ENCODE data around the gene COL16A1. TPM values are rescaled to one million over a fixed set of nuclear protein-coding genes. Genes with fewer than 3 reads are reported as not detected.

COL16A1 gene
- total RNA-seq, 1 donor from 2014 or later = 5.8 TPM

DNA sequence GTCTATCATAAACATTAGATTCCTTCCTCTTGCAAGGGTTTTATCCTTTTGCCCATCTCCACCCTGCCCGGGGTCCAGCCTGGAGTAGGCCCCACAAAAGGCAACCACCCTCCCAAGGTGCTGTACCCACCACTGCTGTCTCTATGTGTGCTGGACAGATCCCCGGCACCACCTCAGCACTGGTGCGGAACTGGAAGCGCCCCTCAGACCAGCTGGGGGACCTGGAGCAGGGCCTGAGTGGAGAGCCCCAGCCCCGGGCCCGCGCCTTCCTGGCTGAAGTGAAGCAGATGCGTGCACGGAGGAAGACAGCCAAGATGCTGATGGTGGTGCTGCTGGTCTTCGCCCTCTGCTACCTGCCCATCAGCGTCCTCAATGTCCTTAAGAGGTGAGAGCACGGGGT lies 80.5 kb downstream of the COL16A1 start:
- DNase-seq = no peak

- no peak for DNase-seq
Observed at GRCh38 chr1:31621847-31622730, 81.7 kb downstream of the COL16A1 start.

GRCh38 chr1:31621498-31621820 lies 82.4 kb downstream of the COL16A1 start:
- no peak for DNase-seq

DNA sequence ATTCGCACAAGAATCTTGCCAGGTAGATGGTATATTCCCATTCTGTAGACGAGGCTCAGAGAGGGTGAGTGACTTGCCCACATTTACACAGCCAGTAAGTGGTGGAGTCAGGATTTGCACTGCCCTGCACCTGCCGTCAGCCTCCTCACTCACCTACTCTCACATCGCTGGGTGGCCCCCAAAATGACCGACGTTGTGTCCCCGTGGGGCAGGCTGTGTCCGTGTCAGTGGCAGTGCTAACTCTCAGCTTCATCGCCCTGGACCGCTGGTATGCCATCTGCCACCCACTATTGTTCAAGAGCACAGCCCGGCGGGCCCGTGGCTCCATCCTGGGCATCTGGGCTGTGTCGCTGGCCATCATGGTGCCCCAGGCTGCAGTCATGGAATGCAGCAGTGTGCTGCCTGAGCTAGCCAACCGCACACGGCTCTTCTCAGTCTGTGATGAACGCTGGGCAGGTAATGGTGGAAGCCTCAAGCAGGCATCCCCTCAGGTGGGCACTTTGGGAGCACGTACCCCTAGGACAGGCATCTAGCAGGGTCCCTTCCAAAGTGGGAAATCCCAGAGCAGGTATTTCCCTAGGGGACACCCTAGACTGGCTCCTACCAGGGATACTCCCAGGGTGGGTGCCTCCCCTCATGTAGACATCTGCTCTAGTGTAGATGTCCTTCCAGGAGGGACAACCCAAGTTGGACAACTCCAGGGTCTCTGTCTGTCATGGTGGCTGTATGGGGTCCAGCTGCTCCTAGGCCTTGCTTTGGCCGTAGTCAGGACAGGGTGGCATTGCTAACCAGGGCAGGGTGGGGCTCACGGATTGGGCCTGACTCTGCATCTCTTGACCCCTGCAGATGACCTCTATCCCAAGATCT lies 83.0 kb downstream of the COL16A1 start:
- DNase-seq = no peak

- DNase-seq = no peak
Observed at GRCh38 chr1:31618916-31619846, 84.6 kb downstream of the COL16A1 start.

DNA sequence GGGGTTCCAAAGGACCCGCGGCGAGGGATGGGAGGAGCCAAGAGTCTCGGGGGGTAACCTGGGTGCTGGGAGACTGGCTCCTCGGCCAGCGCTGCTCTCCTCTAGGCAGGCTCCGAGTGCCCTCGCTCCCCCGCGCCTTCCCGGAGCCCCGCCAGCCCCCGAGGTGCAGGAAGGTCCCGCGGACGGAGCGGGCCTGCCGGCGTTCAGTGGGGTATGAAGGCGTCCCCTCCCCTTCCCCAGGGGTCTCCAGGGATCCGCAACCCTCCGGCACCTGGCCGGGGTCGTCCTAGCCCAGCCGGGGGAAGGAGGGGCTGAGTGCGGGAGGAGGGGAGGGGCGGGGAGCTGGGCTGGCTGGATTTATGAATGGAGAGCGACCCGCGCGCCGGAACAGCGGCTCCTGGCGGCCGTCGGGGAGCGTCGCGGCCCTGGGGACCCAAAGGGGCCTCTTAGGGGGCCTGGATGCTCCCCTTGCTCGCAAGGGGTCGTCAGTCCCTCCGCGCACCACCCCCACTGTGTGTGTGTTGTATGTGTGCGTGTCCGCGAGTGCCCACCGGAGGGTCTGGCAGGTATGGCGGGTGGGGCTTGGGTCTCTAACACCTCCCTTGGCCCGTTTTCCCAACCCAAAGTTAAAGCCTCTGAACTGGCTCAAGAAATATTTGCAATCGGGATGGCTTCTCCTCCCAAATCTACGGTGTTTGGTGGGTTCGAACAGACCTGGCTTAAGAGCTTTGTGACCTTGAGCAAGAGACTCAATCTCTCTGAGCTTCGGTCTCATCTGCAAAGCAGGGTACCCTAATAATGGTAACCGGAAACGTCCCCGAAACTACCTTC lies 85.7 kb downstream of the COL16A1 start:
- no peak for DNase-seq

DNA sequence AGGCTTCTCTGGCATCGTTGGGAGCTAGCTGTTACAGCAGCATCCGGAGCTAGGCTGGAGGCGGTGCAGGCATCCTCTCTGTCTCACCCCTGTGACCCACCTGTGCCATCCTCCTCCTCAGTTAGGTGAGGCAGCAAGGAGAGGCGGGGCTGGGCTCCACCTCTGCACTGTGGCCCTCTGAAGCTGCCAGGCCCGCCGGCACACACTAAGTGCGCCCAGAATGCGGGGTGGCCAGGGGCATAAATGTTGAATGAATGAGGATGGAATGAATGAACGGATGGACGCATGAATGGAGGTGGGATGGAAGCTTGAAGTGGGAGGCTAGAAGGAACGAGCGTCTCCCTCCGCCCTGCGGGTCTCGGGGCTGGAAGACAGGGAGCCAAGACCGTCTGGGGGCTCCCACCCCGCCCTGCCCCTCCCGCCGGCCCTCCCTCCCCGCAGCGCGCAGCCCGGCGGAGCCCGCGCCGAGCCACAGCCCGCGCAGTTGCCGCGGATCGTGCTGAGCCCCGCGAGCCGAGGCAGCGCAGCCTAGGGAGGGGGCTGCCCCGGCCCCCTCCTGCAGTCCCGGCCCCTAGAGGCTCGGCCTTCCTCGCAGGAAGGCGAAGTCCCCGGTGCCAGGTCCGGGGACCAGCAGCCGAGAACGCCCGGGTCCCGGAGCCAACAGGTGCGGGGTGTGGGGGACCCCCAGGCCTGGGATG lies 86.5 kb downstream of the COL16A1 start, which contains the start of gene HCRTR1:
Gene HCRTR1 (plus strand): TSS at position 472 of the 698 bp plus-strand sequence. CDS start 1,504 bp downstream, outside the sequence.
- DNase-seq = no peak

DNA sequence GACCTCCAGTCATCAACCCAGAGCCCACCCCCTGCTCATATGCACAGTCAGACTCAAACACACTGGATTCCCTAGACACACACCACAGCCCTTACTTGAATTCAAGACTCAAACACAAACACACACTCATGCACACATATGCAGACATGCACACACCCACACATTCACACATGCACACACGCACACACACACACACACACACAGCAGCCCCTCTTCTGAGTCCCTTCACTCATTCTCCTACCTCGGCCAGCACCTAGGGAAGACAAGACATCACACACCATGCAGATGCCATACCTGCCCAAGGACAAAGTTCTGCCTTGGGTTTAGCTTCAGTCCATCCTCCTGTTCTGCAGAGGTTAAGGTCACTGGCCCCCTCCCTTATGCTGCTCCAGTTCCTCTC lies 87.9 kb downstream of the COL16A1 start:
- no peak for DNase-seq

- DNase-seq = no peak
Observed at GRCh38 chr1:31615414-31615813, 88.4 kb downstream of the COL16A1 start.

DNA sequence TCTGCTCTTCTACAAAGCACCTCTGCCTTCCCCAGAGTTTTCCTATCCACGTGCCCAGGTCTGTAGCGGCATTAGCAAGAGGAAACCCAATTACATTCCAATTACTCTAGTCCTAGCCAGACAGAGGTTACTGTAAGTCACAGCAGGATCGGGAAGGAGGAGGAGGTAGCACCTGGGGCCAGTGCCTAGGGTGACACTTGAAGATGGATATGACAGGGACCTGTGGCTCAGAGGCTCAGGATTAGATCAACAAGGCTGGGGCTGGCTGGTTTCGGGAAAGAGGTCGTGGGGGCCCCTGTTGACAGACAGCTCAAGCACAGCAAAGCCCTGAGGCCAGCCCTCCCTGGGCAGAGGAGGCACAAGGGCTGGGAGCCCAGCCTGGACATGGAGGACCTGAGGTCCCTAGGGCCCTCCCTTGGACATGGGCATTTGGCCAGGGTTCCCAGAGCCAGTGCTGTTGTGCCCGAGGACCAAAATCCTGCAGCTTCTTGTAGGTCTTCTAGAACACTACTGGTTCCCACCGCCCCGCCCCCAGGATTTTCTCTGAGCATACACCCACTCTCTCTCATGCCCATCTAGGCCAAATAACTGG lies 89.3 kb downstream of the COL16A1 start:
- no peak for DNase-seq

GRCh38 chr1:31609514-31610118 lies 94.2 kb downstream of the COL16A1 start:
- no peak for DNase-seq

DNA sequence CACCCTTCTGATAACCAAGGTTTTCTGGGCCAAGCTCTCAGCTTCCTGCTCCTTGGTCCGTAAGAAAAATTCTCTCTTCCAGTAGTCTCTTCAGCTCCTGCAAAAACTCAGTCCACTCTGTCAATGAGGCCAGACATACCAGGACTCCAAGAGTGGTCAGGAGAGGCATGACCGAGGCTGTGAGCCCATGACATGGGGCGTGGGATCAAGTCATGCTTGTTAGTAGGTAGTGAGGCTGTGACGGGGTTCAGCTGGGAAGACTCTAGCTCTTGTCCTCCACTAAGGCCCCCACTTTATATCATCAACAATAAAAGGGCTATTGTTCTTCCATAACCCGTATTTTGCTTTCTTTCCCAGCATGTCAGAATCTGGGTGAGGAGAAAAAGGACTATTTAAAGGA lies 96.5 kb downstream of the COL16A1 start:
- DNase-seq = no peak

DNA sequence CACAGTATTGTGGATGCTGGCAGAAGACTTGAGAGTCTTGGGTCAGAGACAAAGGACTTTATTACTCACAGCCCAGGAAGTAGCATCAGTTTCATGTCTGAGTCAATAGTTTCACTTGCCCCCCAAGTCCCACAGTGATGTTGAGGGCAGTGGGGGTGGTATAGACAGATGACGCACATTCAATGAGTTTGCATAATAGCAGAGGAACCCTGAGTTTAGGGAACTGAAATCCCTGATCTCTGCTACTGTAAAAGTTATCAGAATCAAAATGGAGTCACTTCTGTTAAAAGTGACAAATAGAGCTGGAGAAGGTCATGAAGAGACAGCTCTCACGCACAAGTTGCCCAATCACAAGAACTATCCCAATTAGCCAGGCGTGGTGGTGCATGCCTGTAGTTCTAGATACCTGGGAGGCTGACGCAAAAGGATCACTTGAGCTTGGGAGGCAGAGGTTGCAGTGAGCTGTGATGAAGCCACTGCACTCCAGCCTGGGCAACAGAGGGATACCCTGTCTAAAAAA lies 97.8 kb downstream of the COL16A1 start:
- no peak for DNase-seq

Other genes with a start within 250 kb of the COL16A1 start
- gene TINAGL1, start 127.5 kb downstream of the COL16A1 start, total RNA-seq = 2.8 TPM
- gene HCRTR1, start 86.3 kb downstream of the COL16A1 start, total RNA-seq = 1.1 TPM
- 53.5 TPM for gene PEF1, start 59.1 kb downstream of the COL16A1 start, total RNA-seq
- gene ADGRB2, start 60.3 kb upstream of the COL16A1 start, total RNA-seq = 75.0 TPM
- not detected for gene SPOCD1, start 112.0 kb upstream of the COL16A1 start, total RNA-seq
- gene PTP4A2, start 234.4 kb upstream of the COL16A1 start, total RNA-seq = 551 TPM